Right lobe of liver (tissue), 4 donors: ENCODE results near the gene PGGT1B.

Experiments used
- CTCF ChIP-seq, 4 donors: fragments of 200-600 bp in 3 of 4; fragments of 450-650 bp in 1 of 4; IDR thresholded peaks; one replicate each; pipeline versions ENCODE4 v1.5.1 to v1.8.0; 2016 to 2022; ENCODE audit warnings: antibody characterized with exemption in 4 of 4, mild to moderate bottlenecking in 2 of 4
- POLR2A ChIP-seq: fragments of 450-650 bp; IDR thresholded peaks from one replicate; pipeline ENCODE4 v1.6.1; 2017; ENCODE audit warnings: antibody characterized with exemption, mild to moderate bottlenecking
- donor health status: DM: no; HTN: no; CAD: no.
- donor health status: DM: no; HTN: no; CAD: no.
- donor health status: DM: no; HTN: yes; CAD: no.

- no peak for TF ChIP-seq CTCF (IDR thresholded peaks at IDR 0.05)
- no peak for TF ChIP-seq POLR2A
Observed at GRCh38 chr5:115202952-115203351, 59.7 kb downstream of the PGGT1B start.
